Ovary (tissue), 3 donors: ENCODE results near the gene PDE7B.

ENCODE experiments used
- CTCF ChIP-seq, 3 donors: fragments of 450-650 bp in 2 of 3; fragments of 200-600 bp in 1 of 3; IDR thresholded peaks; one replicate each; pipeline versions ENCODE4 v1.5.1 to v1.8.0; 2016 to 2022; ENCODE audit warnings: antibody characterized with exemption in 3 of 3, mild to moderate bottlenecking in 1 of 3
- EP300 ChIP-seq: sonication (generic); formaldehyde crosslinking; IDR thresholded peaks from one replicate; pipeline ENCODE4 v1.6.1; 2017; ENCODE audit warnings: antibody characterized with exemption
- POLR2A ChIP-seq: fragments of 450-650 bp; IDR thresholded peaks from one replicate; pipeline ENCODE4 v1.6.1; 2017; ENCODE audit warnings: antibody characterized with exemption, mild to moderate bottlenecking, moderate library complexity
- donor health status: DM: no; HTN: no; CAD: no.

GRCh38 chr6:136230219-136230853 is 378.8 kb downstream of the PDE7B start:
- TF ChIP-seq CTCF (IDR thresholded peaks at IDR 0.05) (no peak), EP300 (no peak), POLR2A (no peak)
